CD14-positive monocyte (primary cell): ENCODE data around the gene IL37. TPM values are rescaled to one million over a fixed set of nuclear protein-coding genes. Genes with fewer than 3 reads are reported as not detected.
A peak's percentile ranks its signal among the peaks of the same experiment; 100 is the strongest.

ENCODE experiments used
- DNase-seq, 3 donors: peaks; one replicate each; pipeline ENCODE4 v3.0.0-alpha.2; 2011 to 2022
- H2AFZ ChIP-seq: 2 replicates; pipeline ENCODE4 v1.6.0; 2012; ENCODE audit warnings: mild to moderate bottlenecking, low read depth, low read length, inconsistent platforms; ENCODE audit not compliant: insufficient read depth, poor library complexity, severe bottlenecking
- H3K27ac ChIP-seq, 2 donors: 1 replicate in 1 of 2; 2 replicates in 1 of 2; pipeline ENCODE4 v1.5.1; 2012 to 2013; ENCODE audit warnings: low read length in 2 of 2, control low read depth in 1 of 2, inconsistent platforms in 1 of 2, low read depth in 1 of 2, mild to moderate bottlenecking in 1 of 2
- H3K27me3 ChIP-seq, 2 donors: one replicate each; pipeline versions ENCODE4 v1.6.0 to v1.6.1; 2011 to 2013; ENCODE audit warnings: low read length in 2 of 2; ENCODE audit not compliant: control insufficient read depth in 2 of 2, insufficient read depth in 2 of 2
- H3K36me3 ChIP-seq, 2 donors: replicated peaks in 1 of 2; 1 replicate in 1 of 2; 2 replicates in 1 of 2; pipeline versions ENCODE4 v1.5.1 to v1.6.1; 2012 to 2013; ENCODE audit warnings: low read length in 2 of 2, control low read depth in 1 of 2, inconsistent platforms in 1 of 2, mild to moderate bottlenecking in 1 of 2; ENCODE audit not compliant: insufficient read depth in 2 of 2, control insufficient read depth in 1 of 2
- H3K4me1 ChIP-seq, 2 donors: 1 replicate in 1 of 2; 2 replicates in 1 of 2; pipeline versions ENCODE4 v1.5.1 to v1.6.1; 2012 to 2013; ENCODE audit warnings: low read length in 2 of 2, control low read depth in 1 of 2, inconsistent platforms in 1 of 2, mild to moderate bottlenecking in 1 of 2, moderate library complexity in 1 of 2; ENCODE audit not compliant: insufficient read depth in 2 of 2, control insufficient read depth in 1 of 2
- H3K4me2 ChIP-seq: replicated peaks from 2 replicates; pipeline ENCODE3; 2012; ENCODE audit warnings: low read length, moderate library complexity, mild to moderate bottlenecking; ENCODE audit not compliant: poor library complexity, severe bottlenecking; ENCODE audit errors: extremely low read depth
- H3K4me3 ChIP-seq, 3 experiments: fragments of 200-600 bp in 1 of 3; sonication (generic) in 1 of 3; replicated peaks in 1 of 3; 1 replicate in 2 of 3; 2 replicates in 1 of 3; pipeline ENCODE4 v1.5.1; 2011 to 2013; ENCODE audit warnings: low read length in 3 of 3, mild to moderate bottlenecking in 3 of 3, control low read depth in 2 of 3, low read depth in 2 of 3, inconsistent platforms in 1 of 3, moderate library complexity in 1 of 3
- H3K79me2 ChIP-seq: 2 replicates; pipeline ENCODE4 v1.6.0; 2012; ENCODE audit warnings: mild to moderate bottlenecking, control low read depth, inconsistent platforms, low read length, moderate library complexity; ENCODE audit not compliant: insufficient read depth
- H3K9ac ChIP-seq: 2 replicates; pipeline ENCODE4 v1.6.0; 2017; ENCODE audit warnings: low read length, mild to moderate bottlenecking; ENCODE audit not compliant: insufficient read depth, poor library complexity, severe bottlenecking
- H3K9me3 ChIP-seq, 2 donors: replicated peaks in 1 of 2; 1 replicate in 1 of 2; 2 replicates in 1 of 2; pipeline versions ENCODE4 v1.5.1 to v1.6.1; 2012 to 2013; ENCODE audit warnings: low read length in 2 of 2, control low read depth in 1 of 2; ENCODE audit not compliant: control insufficient read depth in 1 of 2, insufficient read depth in 1 of 2
- H4K20me1 ChIP-seq: 2 replicates; pipeline ENCODE4 v1.6.0; 2012; ENCODE audit warnings: mild to moderate bottlenecking, low read length, control low read depth, moderate library complexity; ENCODE audit not compliant: insufficient read depth
- H3K27ac Mint-ChIP-seq, 7 donors: one replicate each; pipeline ENCODE4 v1.8.0; 2020; ENCODE audit warnings: mild to moderate bottlenecking in 7 of 7, mixed read lengths in 7 of 7, moderate library complexity in 6 of 7, inconsistent platforms in 2 of 7
- H3K27me3 Mint-ChIP-seq, 3 donors: one replicate each; pipeline ENCODE4 v1.8.0; 2021 to 2022; ENCODE audit warnings: low read depth in 3 of 3, mild to moderate bottlenecking in 3 of 3, mixed read lengths in 3 of 3, moderate library complexity in 3 of 3, inconsistent platforms in 1 of 3
- H3K36me3 Mint-ChIP-seq, 2 donors: one replicate each; pipeline ENCODE4 v1.8.0; 2020; ENCODE audit warnings: mixed read lengths in 2 of 2, inconsistent platforms in 1 of 2, mild to moderate bottlenecking in 1 of 2
- H3K4me1 Mint-ChIP-seq: one replicate; pipeline ENCODE4 v1.8.0; 2020; ENCODE audit warnings: mild to moderate bottlenecking, mixed read lengths
- H3K4me3 Mint-ChIP-seq, 2 donors: one replicate each; pipeline ENCODE4 v1.8.0; 2020; ENCODE audit warnings: mild to moderate bottlenecking in 2 of 2, mixed read lengths in 2 of 2, moderate library complexity in 1 of 2
- H3K9me3 Mint-ChIP-seq, 7 donors: one replicate each; pipeline ENCODE4 v1.8.0; 2020 to 2022; ENCODE audit warnings: mixed read lengths in 7 of 7, mild to moderate bottlenecking in 6 of 7, moderate library complexity in 6 of 7, inconsistent platforms in 2 of 7
- WGBS: methylation state at CpG from one replicate; pipeline ENCODE4 v1.1.5; 2013; ENCODE audit warnings: missing lambda C conversion rate; ENCODE audit not compliant: insufficient coverage; 5-methylcytosine and 5-hydroxymethylcytosine counted together
- intact Hi-C, 2 donors: fragments of 100-400 bp; cut with micrococcal nuclease; formaldehyde crosslinking; loops; one replicate each; pipeline versions ENCODE4 v1.15.0 to v1.15.1; 2023
- polyA plus RNA-seq, 3 donors: library from polyadenylated mRNA; depleted of rRNA in 1 of 3; unstranded in 2 of 3; stranded (reverse) in 1 of 3; fragments of 300-500 nt in 2 of 3; fragments of >200 nt in 1 of 3; fragmentation: Illumina TruSeq in 2 of 3; gene quantifications; 1 replicate in 2 of 3; 2 replicates in 1 of 3; pipeline ENCODE4 v1.2.3, GENCODE V29; 2012 to 2021
- TF ChIP-seq, protein P1 (sequence below): fragments of 200-600 bp; IDR thresholded peaks from one replicate; pipeline ENCODE4 v1.8.0; 2022; ENCODE audit warnings: antibody characterized with exemption, mild to moderate bottlenecking

The IL37 gene
- polyA plus RNA-seq, 3 donors, result not detected

DNA sequence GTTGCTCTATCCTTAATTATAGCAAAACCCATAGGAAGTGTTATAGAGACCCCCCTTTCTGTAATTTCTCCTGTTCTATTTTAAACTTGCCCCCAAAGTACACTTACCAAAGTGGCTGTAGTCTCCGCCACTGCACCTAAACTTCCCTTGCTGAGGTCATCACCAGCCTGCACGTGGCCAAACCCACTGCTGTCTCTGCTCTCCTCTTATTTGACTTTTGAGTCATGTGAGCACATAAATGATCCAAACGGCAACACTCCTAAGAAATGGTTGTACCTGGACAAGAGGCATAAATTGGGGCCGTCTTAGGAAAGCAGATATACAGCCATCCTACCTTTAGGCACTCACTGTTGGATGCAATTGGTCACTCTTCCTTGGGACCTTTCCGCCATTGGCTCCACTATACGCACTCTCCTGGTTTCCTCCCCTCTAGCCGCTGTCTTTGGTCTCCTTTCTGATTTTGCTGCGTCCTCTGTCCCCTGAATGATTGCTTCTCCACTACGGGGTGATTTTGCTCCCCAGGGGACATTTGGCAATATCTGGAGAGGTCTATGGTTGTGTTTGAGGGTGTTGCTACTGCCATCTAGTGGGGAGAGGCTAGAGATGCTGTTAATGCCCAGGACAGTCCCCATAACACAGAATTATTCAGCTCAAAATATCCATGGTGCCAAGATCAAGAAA lies 47.6 kb downstream of the IL37 start:
- H3K9me3 ChIP-seq, result no peaks in the 10 kb centered on the region
- Mint-ChIP-seq H3K27me3 (peaks cover 0 to 2% (median 0%) of the 10 kb centered on the region in 3 donors), H3K27ac (no peak overlapping the region), H3K4me1 (no peaks in the 10 kb centered on the region), H3K4me3 (no peak overlapping the region), H3K36me3 (no peaks in the 10 kb centered on the region), H3K9me3 (no peaks in the 10 kb centered on the region)
- no peaks in the 10 kb centered on the region for H3K27me3 ChIP-seq
- WGBS, result 79% methylated on average over 5 of the region's 9 CpGs
- no peak overlapping the region for H3K27ac ChIP-seq
- H2AFZ ChIP-seq, result no peak overlapping the region
- no peak overlapping the region for H3K4me3 ChIP-seq
- no peaks in the 10 kb centered on the region for H3K36me3 ChIP-seq
- H4K20me1 ChIP-seq, result no peaks in the 10 kb centered on the region
- no peak overlapping the region for H3K4me2 ChIP-seq
- intact Hi-C loops, result loop anchor here in 1 of 2 donors (10.0 kb wide), 1 partner anchor 364 kb away; no protein-coding TSS in a partner anchor
- H3K79me2 ChIP-seq, result no peaks in the 10 kb centered on the region
- DNase-seq, result peak; percentile 45 to 74 (median 47)
- no peaks in the 10 kb centered on the region for H3K4me1 ChIP-seq
- no peak overlapping the region for H3K9ac ChIP-seq
- TF ChIP-seq, protein P1, sequence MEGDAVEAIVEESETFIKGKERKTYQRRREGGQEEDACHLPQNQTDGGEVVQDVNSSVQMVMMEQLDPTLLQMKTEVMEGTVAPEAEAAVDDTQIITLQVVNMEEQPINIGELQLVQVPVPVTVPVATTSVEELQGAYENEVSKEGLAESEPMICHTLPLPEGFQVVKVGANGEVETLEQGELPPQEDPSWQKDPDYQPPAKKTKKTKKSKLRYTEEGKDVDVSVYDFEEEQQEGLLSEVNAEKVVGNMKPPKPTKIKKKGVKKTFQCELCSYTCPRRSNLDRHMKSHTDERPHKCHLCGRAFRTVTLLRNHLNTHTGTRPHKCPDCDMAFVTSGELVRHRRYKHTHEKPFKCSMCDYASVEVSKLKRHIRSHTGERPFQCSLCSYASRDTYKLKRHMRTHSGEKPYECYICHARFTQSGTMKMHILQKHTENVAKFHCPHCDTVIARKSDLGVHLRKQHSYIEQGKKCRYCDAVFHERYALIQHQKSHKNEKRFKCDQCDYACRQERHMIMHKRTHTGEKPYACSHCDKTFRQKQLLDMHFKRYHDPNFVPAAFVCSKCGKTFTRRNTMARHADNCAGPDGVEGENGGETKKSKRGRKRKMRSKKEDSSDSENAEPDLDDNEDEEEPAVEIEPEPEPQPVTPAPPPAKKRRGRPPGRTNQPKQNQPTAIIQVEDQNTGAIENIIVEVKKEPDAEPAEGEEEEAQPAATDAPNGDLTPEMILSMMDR, result peak; percentile 82

DNA sequence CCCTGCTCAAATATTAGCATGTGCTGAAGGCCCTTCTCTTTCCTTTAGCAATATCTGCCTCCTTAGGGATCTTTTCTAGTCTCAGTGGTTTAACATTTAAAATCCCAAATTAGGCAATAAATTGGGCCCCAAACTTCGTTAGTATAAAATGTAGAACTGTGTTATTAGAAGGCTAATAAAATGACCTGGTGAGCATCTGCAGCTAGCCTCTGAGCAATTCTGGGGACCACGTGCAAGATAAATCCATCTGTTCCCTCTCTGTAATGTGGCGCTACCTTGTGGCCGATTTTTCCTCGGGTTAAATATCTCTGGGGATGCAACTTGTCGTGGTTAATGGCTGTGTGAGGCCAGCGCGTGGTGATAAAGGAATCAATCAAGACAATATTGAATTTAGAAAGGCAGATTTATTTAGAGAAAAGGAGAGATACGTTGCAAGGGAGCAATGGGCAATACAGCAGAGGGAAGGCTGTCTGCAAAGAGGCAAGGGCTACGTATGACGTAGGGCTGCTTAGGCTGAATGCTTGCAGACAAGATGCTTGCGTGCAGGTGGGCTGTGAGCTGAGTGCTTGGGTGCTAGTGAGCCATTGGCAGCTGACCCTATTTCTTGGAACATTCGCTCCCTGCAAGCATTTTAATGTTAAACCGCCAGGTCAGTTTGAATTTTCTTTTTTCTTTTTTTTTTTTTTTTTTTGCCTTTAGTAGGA lies 48.3 kb downstream of the IL37 start:
- no peak overlapping the region for H3K4me3 Mint-ChIP-seq
- H3K4me3 ChIP-seq, result no peak overlapping the region
- H4K20me1 ChIP-seq, result no peaks in the 10 kb centered on the region
- no peak overlapping the region for H3K4me2 ChIP-seq
- H3K4me1 Mint-ChIP-seq, result no peaks in the 10 kb centered on the region
- no peaks in the 10 kb centered on the region for H3K36me3 Mint-ChIP-seq
- no peak overlapping the region for H3K9ac ChIP-seq
- H3K27ac Mint-ChIP-seq, result no peak overlapping the region
- H3K27me3 ChIP-seq, result no peaks in the 10 kb centered on the region
- no peaks in the 10 kb centered on the region for H3K4me1 ChIP-seq
- TF ChIP-seq, protein P1, result peak; percentile 29
- peaks cover 0 to 2% (median 0%) of the 10 kb centered on the region in 3 donors for H3K27me3 Mint-ChIP-seq
- H3K9me3 Mint-ChIP-seq, result no peaks in the 10 kb centered on the region
- DNase-seq, result no peak
- no peaks in the 10 kb centered on the region for H3K36me3 ChIP-seq
- WGBS, result 68% methylated on average over 11 of the region's 14 CpGs
- intact Hi-C loops, result loop anchor here in 1 of 2 donors (10.0 kb wide), 1 partner anchor 364 kb away; no protein-coding TSS in a partner anchor
- no peaks in the 10 kb centered on the region for H3K79me2 ChIP-seq
- H2AFZ ChIP-seq, result no peak overlapping the region
- no peaks in the 10 kb centered on the region for H3K9me3 ChIP-seq
- H3K27ac ChIP-seq, result no peak overlapping the region
